DMS153 (cell line): Measurements from ENCODE around the gene CACNB3.

Experiments
- DNase-seq: peaks from one replicate; lab custom pipeline; 2025; lab: John Stamatoyannopoulos, UW

Gene CACNB3

GRCh38 chr12:48817873-48818830, at the start of gene CACNB3:
TSS of gene CACNB3 (plus strand) at chr12:48818496. CDS start at chr12:48818930, 434 bp downstream.
- DNase-seq, result peak; percentile 56

DNA sequence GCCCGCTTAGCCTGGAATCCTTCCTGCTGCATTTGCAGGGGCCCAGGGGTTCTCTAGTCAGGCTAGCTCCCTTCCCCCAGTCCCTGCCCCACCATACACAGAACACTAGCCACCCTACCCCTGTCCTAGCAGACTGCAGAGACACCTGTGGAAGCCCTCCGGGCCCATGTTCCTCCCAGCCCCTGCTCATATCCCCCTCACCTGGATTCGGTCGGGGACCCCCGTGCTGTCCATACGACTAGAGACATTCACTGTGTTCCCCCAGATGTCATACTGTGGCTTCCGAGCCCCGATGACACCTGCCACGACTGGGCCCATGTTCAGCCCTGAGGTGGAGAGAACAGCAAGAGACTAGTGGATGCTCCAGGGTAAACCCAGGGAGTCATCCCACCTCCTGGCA, 49.6 kb upstream of the CACNB3 start:
- DNase-seq, result no peak

GRCh38 chr12:48770756-48771155, 47.5 kb upstream of the CACNB3 start:
- DNase-seq, result no peak

GRCh38 chr12:48771588-48772112, 46.6 kb upstream of the CACNB3 start:
- no peak for DNase-seq

GRCh38 chr12:48773686-48774085, 44.6 kb upstream of the CACNB3 start:
- DNase-seq, result no peak

DNA sequence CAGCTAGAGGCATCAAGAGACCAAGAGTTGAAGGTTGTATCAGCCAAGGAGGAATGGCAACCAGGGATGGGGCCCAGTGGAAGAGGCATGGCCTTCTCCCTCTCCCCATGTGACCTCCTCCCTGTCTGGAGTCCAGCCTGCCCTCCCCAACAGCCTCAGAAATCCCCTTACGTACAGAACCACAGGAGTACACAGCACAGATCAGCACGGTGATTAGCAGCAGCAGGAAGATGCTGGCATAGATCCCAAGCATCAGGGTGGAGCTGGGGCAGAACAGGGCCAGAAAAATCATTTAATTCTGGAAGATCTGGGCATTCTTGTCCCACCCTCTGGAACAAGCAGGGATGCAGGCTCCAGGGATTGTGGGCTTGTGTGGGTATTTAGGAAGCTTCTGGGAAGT, 43.8 kb upstream of the CACNB3 start:
- no peak for DNase-seq

DNA sequence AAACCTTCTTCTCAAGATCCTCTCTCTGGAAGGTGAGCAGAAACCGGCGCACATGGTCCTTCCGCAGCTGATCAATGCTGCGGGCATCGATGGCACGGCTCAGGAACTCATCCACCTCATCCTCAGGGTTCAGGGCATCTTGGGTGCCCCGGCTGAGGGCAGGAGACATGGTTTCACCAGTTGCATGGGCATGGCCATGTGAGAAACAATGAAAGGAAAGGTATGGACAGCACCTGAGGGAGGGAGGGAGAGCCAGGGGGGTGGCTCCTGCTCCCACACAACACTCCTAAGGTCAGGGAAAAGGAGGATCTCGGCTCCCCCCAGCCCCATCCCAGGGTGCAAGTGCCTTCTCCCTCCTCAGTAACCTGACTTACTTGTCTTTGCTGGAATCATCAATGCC, 43.0 kb upstream of the CACNB3 start:
- DNase-seq, result no peak

GRCh38 chr12:48775991-48776649, 42.2 kb upstream of the CACNB3 start:
- DNase-seq, result no peak

- DNase-seq, result no peak
These were observed 41.3 kb upstream of the CACNB3 start for GRCh38 chr12:48776956-48777355.

GRCh38 chr12:48777501-48778400, 40.5 kb upstream of the CACNB3 start:
- DNase-seq, result no peak

GRCh38 chr12:48779869-48780268, 38.4 kb upstream of the CACNB3 start:
- DNase-seq, result no peak

- no peak for DNase-seq
These were observed 37.8 kb upstream of the CACNB3 start for GRCh38 chr12:48780381-48781025.

GRCh38 chr12:48781750-48782456, 36.4 kb upstream of the CACNB3 start:
- DNase-seq, result no peak

DNA sequence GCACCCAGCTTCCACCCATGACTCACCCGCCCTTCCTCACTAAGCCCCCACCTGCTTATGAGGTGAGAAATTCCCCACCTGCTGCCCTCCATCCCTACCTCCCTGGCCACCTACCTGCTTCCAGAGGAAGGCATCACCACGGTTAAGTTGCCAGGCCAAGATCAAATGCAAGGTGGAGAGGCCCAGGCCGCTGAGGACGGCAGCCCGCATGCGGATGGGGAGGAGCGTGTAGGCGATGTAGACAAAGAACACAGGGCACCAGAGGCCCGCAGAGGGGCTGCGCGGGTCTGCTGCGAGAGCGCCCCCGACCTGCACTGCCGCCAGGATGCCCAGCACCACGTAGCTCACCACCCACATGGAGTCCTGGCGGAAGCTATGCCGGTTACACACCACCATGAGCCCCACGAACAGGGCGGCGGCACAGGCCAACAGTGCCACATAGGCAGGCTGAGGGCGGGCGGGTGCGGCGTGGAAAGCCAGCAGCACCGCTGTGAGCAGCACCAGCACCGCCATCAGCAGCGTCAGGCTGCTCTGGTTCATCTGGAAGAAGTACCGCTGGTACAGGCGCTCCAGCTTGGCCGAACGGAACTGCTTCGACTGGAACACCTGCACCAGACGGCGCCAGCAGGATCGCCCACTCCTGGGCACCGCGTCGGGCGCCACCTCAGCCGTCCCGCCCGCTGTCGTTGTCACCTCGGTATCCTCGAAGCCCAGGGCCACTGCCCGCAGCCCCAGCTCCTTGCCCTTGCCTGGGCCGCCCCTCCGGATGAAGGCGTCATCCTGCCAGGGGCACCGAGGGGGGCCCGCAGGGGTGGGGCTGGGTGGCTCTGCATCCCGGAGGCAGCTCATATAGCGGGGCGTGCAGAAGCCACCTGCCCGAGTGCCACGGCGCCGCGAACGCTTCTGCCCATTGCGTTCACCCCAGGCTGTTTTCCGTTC, 35.6 kb upstream of the CACNB3 start:
- no peak for DNase-seq

- no peak for DNase-seq
These were observed 34.9 kb upstream of the CACNB3 start for GRCh38 chr12:48783432-48783831.

GRCh38 chr12:48786591-48787544, 31.4 kb upstream of the CACNB3 start:
- DNase-seq, result no peak

GRCh38 chr12:48787791-48788523, 30.3 kb upstream of the CACNB3 start:
- DNase-seq, result no peak

DNA sequence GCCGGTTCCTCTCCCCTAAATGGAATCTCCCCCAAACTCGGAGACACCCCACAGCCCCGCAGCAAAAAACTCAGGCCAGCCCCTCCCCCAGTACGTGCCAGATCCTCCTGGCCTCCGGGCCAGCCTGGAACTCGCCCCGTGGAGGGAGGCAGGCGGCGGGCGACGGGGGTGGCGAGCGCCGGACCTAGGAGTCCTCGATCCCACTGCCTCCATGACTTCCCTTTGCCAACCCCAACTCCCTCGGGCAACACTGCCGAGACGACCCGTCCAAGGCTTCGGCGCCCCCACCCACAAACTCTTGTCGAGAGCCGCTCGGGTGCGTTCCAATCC, 29.8 kb upstream of the CACNB3 start:
- no peak for DNase-seq
